ENCODE results near the gene PDP2.

- no peak for TF ChIP-seq PPARA (CRISPR knock-in tag; IDR thresholded peaks at IDR 0.05; ENCODE audit: borderline replicate concordance)
- TF ChIP-seq PATZ1 (CRISPR knock-in tag; IDR thresholded peaks at IDR 0.05; ENCODE audit: borderline replicate concordance) = no peak
- TF ChIP-seq ZFP30 (CRISPR knock-in tag; IDR thresholded peaks at IDR 0.05) = no peak
- no peak for TF ChIP-seq RARB (CRISPR knock-in tag; IDR thresholded peaks at IDR 0.05)
- no peak for TF ChIP-seq CSRNP3 (CRISPR knock-in tag; IDR thresholded peaks at IDR 0.05)
- TF ChIP-seq POU6F1 (CRISPR knock-in tag; IDR thresholded peaks at IDR 0.05; ENCODE audit: borderline replicate concordance, low read depth) = no peak
- no peak for TF ChIP-seq ZNF8 (CRISPR knock-in tag; IDR thresholded peaks at IDR 0.05)
- no peak for TF ChIP-seq GLIS3 (CRISPR knock-in tag; IDR thresholded peaks at IDR 0.05)
- TF ChIP-seq, protein P1, sequence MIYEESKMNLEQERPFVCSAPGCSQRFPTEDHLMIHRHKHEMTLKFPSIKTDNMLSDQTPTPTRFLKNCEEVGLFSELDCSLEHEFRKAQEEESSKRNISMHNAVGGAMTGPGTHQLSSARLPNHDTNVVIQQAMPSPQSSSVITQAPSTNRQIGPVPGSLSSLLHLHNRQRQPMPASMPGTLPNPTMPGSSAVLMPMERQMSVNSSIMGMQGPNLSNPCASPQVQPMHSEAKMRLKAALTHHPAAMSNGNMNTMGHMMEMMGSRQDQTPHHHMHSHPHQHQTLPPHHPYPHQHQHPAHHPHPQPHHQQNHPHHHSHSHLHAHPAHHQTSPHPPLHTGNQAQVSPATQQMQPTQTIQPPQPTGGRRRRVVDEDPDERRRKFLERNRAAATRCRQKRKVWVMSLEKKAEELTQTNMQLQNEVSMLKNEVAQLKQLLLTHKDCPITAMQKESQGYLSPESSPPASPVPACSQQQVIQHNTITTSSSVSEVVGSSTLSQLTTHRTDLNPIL (CRISPR knock-in tag; IDR thresholded peaks at IDR 0.05; ENCODE audit: low read depth) = no peak
- TF ChIP-seq ESRRG (CRISPR knock-in tag; IDR thresholded peaks at IDR 0.05) = no peak
- no peak for TF ChIP-seq SNAI2 (CRISPR knock-in tag; IDR thresholded peaks at IDR 0.05)
- TF ChIP-seq ISL1 (CRISPR knock-in tag; IDR thresholded peaks at IDR 0.05) = no peak
- TF ChIP-seq TCF4 (CRISPR knock-in tag; IDR thresholded peaks at IDR 0.05; ENCODE audit: borderline replicate concordance) = no peak
- TF ChIP-seq ZFP3 (CRISPR knock-in tag; IDR thresholded peaks at IDR 0.05) = no peak
These were observed 57.5 kb downstream of the PDP2 start for GRCh38 chr16:66937725-66938337.

Data from SK-N-SH treated with all-trans-retinoic acid at 6 μM for 48 hours (cell line).